Mesenchymal stem cell (in vitro differentiated cells and primary cell): ENCODE results near the gene POM121C.
"Not testable (repeated sequence)": the region's sequence is repeated elsewhere in the genome, so short reads cannot be mapped to it uniquely, and the experiment has no call there.

Experiments
- DNase-seq: peaks from one replicate; pipeline ENCODE4 v3.0.0-alpha.2; 2013
- H2AFZ ChIP-seq: one replicate; pipeline ENCODE4 v1.6.1; 2013; ENCODE audit warnings: low read depth, mild to moderate bottlenecking, control low read depth, inconsistent platforms, low read length, moderate library complexity
- H2AK5ac ChIP-seq: 2 replicates; pipeline ENCODE4 v1.6.1; 2013; ENCODE audit warnings: low read length, moderate library complexity, mild to moderate bottlenecking, inconsistent platforms; ENCODE audit not compliant: severe bottlenecking
- H2BK120ac ChIP-seq: one replicate; pipeline ENCODE4 v1.6.1; 2013; ENCODE audit warnings: low read depth, mild to moderate bottlenecking, inconsistent platforms, low read length, moderate library complexity
- H2BK12ac ChIP-seq, 2 experiments: one replicate each; pipeline ENCODE4 v1.6.1; 2013; ENCODE audit warnings: inconsistent platforms in 2 of 2, low read length in 2 of 2, mild to moderate bottlenecking in 2 of 2, moderate library complexity in 2 of 2, control low read depth in 1 of 2
- H2BK15ac ChIP-seq: one replicate; pipeline ENCODE4 v1.6.1; 2013; ENCODE audit warnings: mild to moderate bottlenecking, low read depth, inconsistent platforms; ENCODE audit not compliant: poor library complexity, severe bottlenecking
- H2BK5ac ChIP-seq: 2 replicates; pipeline ENCODE4 v1.6.1; 2013; ENCODE audit warnings: low read depth, mild to moderate bottlenecking, low read length, control low read depth, inconsistent platforms; ENCODE audit not compliant: poor library complexity, severe bottlenecking
- H3K14ac ChIP-seq, 2 experiments: one replicate each; pipeline ENCODE4 v1.6.1; 2013; ENCODE audit warnings: inconsistent platforms in 2 of 2, low read length in 2 of 2, control low read depth in 1 of 2, mild to moderate bottlenecking in 1 of 2, moderate library complexity in 1 of 2
- H3K18ac ChIP-seq, 2 experiments: one replicate each; pipeline ENCODE4 v1.6.1; 2013; ENCODE audit warnings: inconsistent platforms in 2 of 2, low read length in 2 of 2, control low read depth in 1 of 2, low read depth in 1 of 2, mild to moderate bottlenecking in 1 of 2
- H3K23ac ChIP-seq, 2 experiments: one replicate each; pipeline ENCODE4 v1.6.1; 2013; ENCODE audit warnings: inconsistent platforms in 2 of 2, low read length in 2 of 2, mild to moderate bottlenecking in 2 of 2, moderate library complexity in 2 of 2, control low read depth in 1 of 2
- H3K27ac ChIP-seq: 2 replicates; pipeline ENCODE4 v1.5.1; 2013; ENCODE audit warnings: mild to moderate bottlenecking, moderate library complexity, low read length, control low read depth, inconsistent platforms; ENCODE audit not compliant: poor library complexity, severe bottlenecking
- H3K27me3 ChIP-seq, 2 experiments: 2 replicates each; pipeline versions ENCODE4 v1.6.1 to v1.7.0; 2013; ENCODE audit warnings: low read length in 2 of 2, mild to moderate bottlenecking in 2 of 2, moderate library complexity in 2 of 2, control low read depth in 1 of 2, inconsistent platforms in 1 of 2; ENCODE audit not compliant: control insufficient read depth in 1 of 2, insufficient read depth in 1 of 2
- H3K36me3 ChIP-seq, 2 experiments: 2 replicates each; pipeline versions ENCODE4 v1.6.1 to v1.7.0; 2013; ENCODE audit warnings: low read length in 2 of 2, control low read depth in 1 of 2, inconsistent platforms in 1 of 2, low read depth in 1 of 2, mild to moderate bottlenecking in 1 of 2; ENCODE audit not compliant: insufficient read depth in 2 of 2, control insufficient read depth in 1 of 2
- H3K4ac ChIP-seq, 2 experiments: one replicate each; pipeline ENCODE4 v1.6.1; 2013; ENCODE audit warnings: inconsistent platforms in 2 of 2, low read length in 2 of 2, mild to moderate bottlenecking in 2 of 2, moderate library complexity in 2 of 2, control low read depth in 1 of 2, low read depth in 1 of 2
- H3K4me1 ChIP-seq: 2 replicates; pipeline ENCODE4 v1.6.1; 2013; ENCODE audit warnings: low read depth, low read length, control low read depth; ENCODE audit not compliant: control insufficient read depth, insufficient read depth
- H3K4me2 ChIP-seq: 2 replicates; pipeline ENCODE4 v1.6.1; 2013; ENCODE audit warnings: low read length, mild to moderate bottlenecking, inconsistent platforms; ENCODE audit not compliant: poor library complexity, severe bottlenecking
- H3K4me3 ChIP-seq, 2 experiments: 2 replicates each; pipeline versions ENCODE4 v1.5.1 to v1.7.0; 2013; ENCODE audit warnings: low read length in 2 of 2, mild to moderate bottlenecking in 2 of 2, control low read depth in 1 of 2, low read depth in 1 of 2; ENCODE audit not compliant: insufficient read depth in 1 of 2
- H3K79me1 ChIP-seq: replicated peaks from 2 replicates; pipeline ENCODE4 v1.6.1; 2013; ENCODE audit warnings: mild to moderate bottlenecking, control low read depth, low read length, inconsistent platforms; ENCODE audit not compliant: poor library complexity, severe bottlenecking
- H3K9ac ChIP-seq: 2 replicates; pipeline ENCODE4 v1.7.0; 2013; ENCODE audit warnings: mild to moderate bottlenecking, low read length, moderate library complexity
- H3K9me3 ChIP-seq: 2 replicates; pipeline ENCODE4 v1.7.0; 2013; ENCODE audit warnings: mild to moderate bottlenecking, low read length; ENCODE audit not compliant: control insufficient read depth
- H4K8ac ChIP-seq: one replicate; pipeline ENCODE4 v1.6.1; 2013; ENCODE audit warnings: inconsistent platforms, mild to moderate bottlenecking, low read length, moderate library complexity
- H4K91ac ChIP-seq: one replicate; pipeline ENCODE4 v1.6.1; 2013; ENCODE audit warnings: mild to moderate bottlenecking, low read length, inconsistent platforms
- WGBS: methylation state at CpG from one replicate; pipeline ENCODE4 v1.1.7; 2013; ENCODE audit warnings: mixed read lengths; 5-methylcytosine and 5-hydroxymethylcytosine counted together

Gene POM121C

GRCh38 chr7:75395329-75395728, 90.8 kb downstream of the POM121C start, which contains the start of gene TRIM73:
Gene TRIM73, plus strand, starts transcription at chr7:75395629. Its CDS starts 3,305 bp downstream, at chr7:75398934.
- not testable (repeated sequence) for H4K8ac ChIP-seq, H3K4me2 ChIP-seq, H3K27me3 ChIP-seq, H3K4me1 ChIP-seq, H3K27ac ChIP-seq, H3K18ac ChIP-seq, H2BK120ac ChIP-seq, H2AK5ac ChIP-seq, H3K14ac ChIP-seq, H4K91ac ChIP-seq, H2BK5ac ChIP-seq, H3K23ac ChIP-seq, H3K9ac ChIP-seq, DNase-seq, H3K4me3 ChIP-seq, H3K9me3 ChIP-seq, H3K79me1 ChIP-seq, H2BK12ac ChIP-seq, H3K36me3 ChIP-seq, H2BK15ac ChIP-seq, H2AFZ ChIP-seq, H3K4ac ChIP-seq
- WGBS: no CpG with 5 or more reads among the region's 34 CpGs

- not testable (repeated sequence) for H3K4me2 ChIP-seq, H3K4me1 ChIP-seq, H2AFZ ChIP-seq, H3K14ac ChIP-seq, H3K36me3 ChIP-seq, H2BK15ac ChIP-seq, H4K8ac ChIP-seq, H2BK12ac ChIP-seq, H4K91ac ChIP-seq, H3K9ac ChIP-seq, H3K4me3 ChIP-seq, H3K9me3 ChIP-seq, H2AK5ac ChIP-seq, H3K18ac ChIP-seq, H2BK120ac ChIP-seq, H3K23ac ChIP-seq, H2BK5ac ChIP-seq, H3K79me1 ChIP-seq, H3K27ac ChIP-seq, DNase-seq, H3K27me3 ChIP-seq, H3K4ac ChIP-seq
- no CpG with 5 or more reads among the region's 6 CpGs for WGBS
Measured at GRCh38 chr7:75393194-75393593, 92.9 kb downstream of the POM121C start.

DNA sequence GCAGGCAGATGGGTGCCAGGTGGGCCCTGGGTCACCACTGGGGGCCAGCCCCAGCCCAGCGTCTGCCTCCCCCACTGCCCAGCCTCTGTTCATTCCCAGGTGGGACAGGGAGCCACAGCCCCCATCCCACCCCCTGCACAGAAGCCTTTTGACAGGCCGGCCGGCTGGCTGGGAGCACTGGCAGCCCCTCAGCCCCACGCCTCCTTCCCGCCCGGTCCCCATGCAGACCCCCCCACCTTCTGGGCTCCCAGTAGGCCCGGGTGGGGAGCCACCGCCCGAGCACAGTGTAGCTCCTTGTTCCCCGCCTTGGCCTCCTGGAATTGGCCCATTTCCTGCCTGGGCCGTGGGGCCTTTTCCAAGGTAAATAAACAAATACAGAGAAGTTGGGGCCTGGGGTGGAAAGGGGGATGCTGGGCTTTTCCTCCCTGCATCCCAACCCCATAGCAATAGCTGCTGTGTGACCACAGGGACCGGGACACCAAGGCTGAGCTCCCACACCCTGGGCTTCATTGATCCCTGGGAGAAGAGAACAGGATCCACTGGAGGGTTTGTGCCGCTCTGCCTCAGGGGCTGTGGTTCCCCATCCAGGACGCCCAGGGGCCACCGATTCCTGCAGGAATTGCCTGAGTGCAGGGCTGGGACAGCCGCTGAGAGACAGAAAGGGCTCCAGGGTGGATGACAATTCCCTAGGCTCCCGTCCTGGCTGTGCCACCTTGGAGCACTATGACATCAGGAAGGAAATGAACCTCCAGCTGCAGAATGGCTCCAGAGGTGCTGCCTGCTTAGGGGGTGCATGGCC, 111.4 kb downstream of the POM121C start:
- not testable (repeated sequence) for H2BK120ac ChIP-seq, H3K4me3 ChIP-seq, H3K27ac ChIP-seq, H3K9ac ChIP-seq, H3K4ac ChIP-seq, H2BK12ac ChIP-seq, H3K27me3 ChIP-seq, DNase-seq, H2BK5ac ChIP-seq, H3K36me3 ChIP-seq, H2AK5ac ChIP-seq, H3K23ac ChIP-seq, H3K9me3 ChIP-seq, H3K4me2 ChIP-seq, H3K18ac ChIP-seq, H3K79me1 ChIP-seq, H4K91ac ChIP-seq, H2BK15ac ChIP-seq, H4K8ac ChIP-seq, H2AFZ ChIP-seq, H3K4me1 ChIP-seq, H3K14ac ChIP-seq
- no CpG with 5 or more reads among the region's 17 CpGs for WGBS

GRCh38 chr7:75374144-75374518, 112.0 kb downstream of the POM121C start:
- H2AFZ ChIP-seq, H3K4me1 ChIP-seq, H3K27me3 ChIP-seq, H3K4me2 ChIP-seq, DNase-seq, H3K14ac ChIP-seq, H2BK120ac ChIP-seq, H3K9ac ChIP-seq, H3K9me3 ChIP-seq, H2AK5ac ChIP-seq, H3K4me3 ChIP-seq, H4K8ac ChIP-seq, H3K4ac ChIP-seq, H4K91ac ChIP-seq, H2BK12ac ChIP-seq, H3K36me3 ChIP-seq, H2BK5ac ChIP-seq, H3K79me1 ChIP-seq, H3K23ac ChIP-seq, H3K18ac ChIP-seq, H2BK15ac ChIP-seq, H3K27ac ChIP-seq: not testable (repeated sequence)
- no CpG with 5 or more reads among the region's 4 CpGs for WGBS
